GM15510 (cell line): ENCODE results near the gene ARHGAP6.

Source experiments
- POLR2A ChIP-seq: IDR thresholded peaks from 3 replicates; pipeline ENCODE4 v1.6.1; 2011; ENCODE audit warnings: borderline replicate concordance; ENCODE audit not compliant: insufficient read length; ENCODE audit errors: extremely low read depth

Gene ARHGAP6

GRCh38 chrX:11535156-11535919 lies 130.4 kb downstream of the ARHGAP6 start:
- TF ChIP-seq POLR2A, result no peak

GRCh38 chrX:11533199-11533651 lies 132.5 kb downstream of the ARHGAP6 start:
- no peak for TF ChIP-seq POLR2A

DNA sequence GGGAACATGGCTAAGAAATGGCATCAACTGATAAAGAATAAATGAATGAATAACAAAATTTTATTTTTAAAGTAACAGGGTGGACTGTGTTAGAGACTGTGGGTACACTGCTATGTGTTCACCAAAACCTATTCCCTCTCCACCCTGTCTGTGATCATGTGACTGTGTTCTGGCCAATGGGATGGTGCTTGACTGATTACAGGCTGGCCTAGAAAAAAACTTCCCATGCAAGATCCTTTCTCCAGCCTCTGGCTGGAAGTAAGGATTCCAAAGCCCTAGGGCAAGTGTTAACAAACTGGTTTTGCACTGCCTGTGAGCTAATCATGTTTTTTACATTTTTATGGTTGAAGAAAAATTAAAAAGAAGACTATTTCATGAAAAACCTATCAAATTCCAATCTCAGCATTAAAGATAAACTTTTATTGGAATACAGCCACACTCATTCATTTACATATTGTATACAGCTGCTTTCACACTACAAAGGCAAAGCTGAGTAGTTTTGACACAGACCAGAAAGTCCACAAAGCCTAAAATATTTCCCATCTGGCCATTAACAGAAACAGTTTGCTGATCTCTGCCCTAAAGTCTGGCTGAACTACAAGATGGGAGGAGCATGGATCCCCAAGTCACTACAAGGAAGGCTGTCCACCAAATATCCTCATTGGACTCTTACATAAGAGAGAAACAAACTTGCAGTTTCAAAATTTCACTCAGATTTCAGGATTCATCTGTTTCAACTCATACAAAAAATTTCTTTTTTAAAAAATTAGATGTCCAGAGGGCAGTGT lies 133.2 kb downstream of the ARHGAP6 start:
- no peak for TF ChIP-seq POLR2A

- TF ChIP-seq POLR2A, result no peak
Measured at GRCh38 chrX:11531226-11531625, 134.5 kb downstream of the ARHGAP6 start.

DNA sequence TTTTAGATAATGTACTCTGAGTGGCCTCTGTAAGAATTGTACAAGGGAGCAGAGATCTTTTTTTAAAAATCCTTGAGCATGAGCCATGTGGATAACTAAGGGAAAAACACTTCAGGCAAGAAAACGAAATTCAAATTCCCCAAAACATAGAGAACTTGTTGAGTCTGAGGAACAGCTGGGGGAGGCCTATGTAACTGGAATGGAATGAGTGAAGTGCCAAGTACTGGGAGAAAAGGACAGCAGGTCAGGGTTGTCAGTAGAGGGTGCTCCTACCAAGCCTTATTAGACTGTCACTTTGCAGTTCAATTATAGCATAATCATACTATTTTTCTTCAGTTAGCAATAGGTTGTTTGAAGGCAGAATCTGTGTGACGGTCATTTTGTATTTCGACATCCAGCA lies 135.1 kb downstream of the ARHGAP6 start:
- TF ChIP-seq POLR2A, result no peak

DNA sequence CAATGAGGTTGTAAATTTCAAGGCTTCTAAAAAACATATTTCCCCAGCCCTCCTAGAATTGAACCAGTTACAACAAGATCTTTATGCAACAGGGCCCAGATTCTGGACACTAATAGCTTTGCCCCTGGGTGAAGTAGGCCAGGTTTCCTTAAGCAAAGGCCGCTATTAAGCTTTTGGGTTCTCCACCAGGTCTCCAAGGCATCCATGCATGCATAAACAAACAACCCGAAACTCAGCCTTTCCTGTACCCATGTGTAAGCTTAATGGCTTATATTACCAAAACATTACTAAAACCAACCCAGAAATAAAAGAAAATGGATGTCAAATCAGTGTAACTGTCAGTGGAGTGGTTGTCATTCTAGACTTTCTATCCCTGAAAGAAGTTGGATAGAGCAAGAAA lies 137.1 kb downstream of the ARHGAP6 start:
- TF ChIP-seq POLR2A, result no peak

- no peak for TF ChIP-seq POLR2A
Measured at GRCh38 chrX:11525685-11526084, 140.0 kb downstream of the ARHGAP6 start.

GRCh38 chrX:11509786-11510185 lies 155.9 kb downstream of the ARHGAP6 start:
- TF ChIP-seq POLR2A, result no peak

DNA sequence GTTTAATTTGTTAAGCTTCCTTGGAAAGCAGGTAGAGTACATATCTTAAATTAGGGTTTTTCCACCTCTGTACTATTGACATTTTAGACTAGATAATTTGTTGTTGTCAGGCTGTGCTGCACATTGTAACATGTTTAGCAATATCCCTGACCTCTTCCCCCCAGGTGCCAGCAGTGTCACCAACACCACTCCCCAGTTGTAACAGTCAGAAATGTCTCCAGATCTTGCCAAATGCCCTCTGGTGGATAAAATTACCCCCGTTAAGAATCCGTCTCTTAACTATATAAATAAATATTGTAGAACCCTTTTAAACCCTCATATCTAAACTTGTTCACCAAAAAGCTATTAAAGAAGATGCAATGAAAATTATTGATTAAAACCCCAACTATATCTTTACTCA lies 161.5 kb downstream of the ARHGAP6 start:
- TF ChIP-seq POLR2A, result no peak

DNA sequence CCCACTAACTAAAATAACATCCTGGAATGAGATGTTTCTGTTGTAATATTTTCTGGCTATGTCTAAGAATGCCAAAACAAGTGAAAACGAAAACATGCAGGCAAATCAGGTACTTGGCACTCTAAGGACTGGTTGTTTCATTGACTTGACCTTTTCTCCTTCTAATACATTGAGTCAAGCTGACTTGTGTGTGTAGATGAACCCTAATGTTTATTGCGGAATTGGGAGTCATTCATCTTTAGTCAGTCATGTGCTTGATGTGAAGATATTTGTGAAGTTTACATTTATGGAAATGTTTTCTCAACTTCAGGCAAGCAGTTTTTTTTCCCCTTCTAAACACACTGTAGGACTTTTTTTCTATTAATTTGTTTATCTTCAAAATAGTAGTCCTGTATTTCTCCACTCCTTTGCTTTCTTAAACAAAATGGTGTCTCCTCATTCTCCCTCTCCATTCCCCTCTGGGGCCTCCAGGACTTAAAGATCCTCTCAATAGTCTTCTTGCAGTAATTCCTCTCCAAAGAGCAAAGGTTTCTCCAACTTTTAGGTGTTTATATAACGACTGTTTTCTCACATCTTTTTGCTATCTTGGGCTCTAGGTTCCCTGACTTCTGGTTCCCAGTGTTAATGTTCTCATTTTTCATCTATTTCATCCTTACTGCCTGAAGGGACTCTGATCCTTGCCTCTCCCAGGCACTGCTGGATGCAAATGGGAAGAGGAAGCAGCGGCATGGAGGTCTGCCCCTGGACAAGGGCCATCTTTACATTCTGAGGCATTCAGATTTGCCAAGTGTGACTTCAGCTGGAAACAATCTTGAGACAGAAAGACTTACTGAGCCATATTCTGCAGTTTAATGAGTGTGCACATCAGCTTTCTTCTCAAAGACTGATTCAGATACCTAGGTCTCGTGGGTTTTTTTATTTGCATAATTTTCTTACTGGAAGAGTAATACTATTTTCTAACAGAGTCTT lies 166.4 kb downstream of the ARHGAP6 start:
- TF ChIP-seq POLR2A, result no peak

DNA sequence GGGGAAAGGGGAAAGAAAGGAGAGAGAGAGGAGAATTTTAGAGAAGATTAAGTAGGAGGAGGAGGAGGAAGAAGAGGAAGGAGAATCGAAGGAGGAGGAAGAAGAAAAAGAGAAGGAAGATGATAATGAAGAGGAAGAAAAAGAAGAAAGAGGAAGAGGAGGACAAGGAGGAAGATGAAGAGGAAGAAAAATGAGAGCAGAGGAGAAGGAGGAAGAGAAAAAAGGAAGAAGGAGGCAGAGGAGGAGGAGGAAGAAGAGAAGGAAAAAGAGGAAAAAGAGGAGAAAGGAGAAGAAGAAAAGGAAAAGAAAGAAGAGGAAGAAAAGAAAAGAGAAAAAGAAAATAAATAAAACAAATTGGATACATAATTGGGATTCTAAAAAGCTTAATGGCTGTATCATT lies 181.4 kb downstream of the ARHGAP6 start:
- no peak for TF ChIP-seq POLR2A

- TF ChIP-seq POLR2A, result no peak
Measured at GRCh38 chrX:11481035-11481434, 184.7 kb downstream of the ARHGAP6 start.

DNA sequence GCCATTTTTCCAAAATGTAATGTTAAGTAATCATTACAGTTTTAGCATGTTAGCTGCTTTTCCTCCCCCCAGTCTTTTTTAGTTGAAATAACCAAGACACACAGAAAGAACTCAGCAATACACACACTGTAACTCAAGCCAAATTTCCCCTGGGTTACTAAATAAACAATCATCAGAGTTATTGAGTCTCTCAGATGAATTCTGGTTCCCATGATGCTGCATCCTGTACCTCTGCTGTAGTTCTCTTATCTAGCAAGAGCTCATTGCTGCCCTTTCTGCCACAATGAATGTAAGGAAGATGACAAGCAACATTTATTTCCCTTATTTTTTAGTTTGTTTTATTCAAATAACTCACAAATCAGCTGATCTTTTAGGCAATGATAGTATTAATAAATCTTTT lies 185.1 kb downstream of the ARHGAP6 start:
- TF ChIP-seq POLR2A, result no peak

- TF ChIP-seq POLR2A, result no peak
Measured at GRCh38 chrX:11478911-11479310, 186.8 kb downstream of the ARHGAP6 start.

GRCh38 chrX:11478026-11478425 lies 187.7 kb downstream of the ARHGAP6 start:
- TF ChIP-seq POLR2A, result no peak
